HG02571 (cell line): ENCODE data around the gene PRSS16.
"Not testable (repeated sequence)": the region's sequence is repeated elsewhere in the genome, so short reads cannot be mapped to it uniquely, and the experiment has no call there.

Experiments
- ATAC-seq: cut with Tn5 transposase; IDR thresholded peaks from one replicate; pipeline ENCODE4 v1.9.1; 2021; ENCODE audit warnings: mild to moderate bottlenecking, moderate library complexity; ENCODE audit not compliant: unreplicated experiment

The PRSS16 gene

GRCh38 chr6:27242589-27243265 is 4.8 kb upstream of the PRSS16 start:
- no peak for ATAC-seq

GRCh38 chr6:27248783-27249182 is 1.3 kb downstream of the PRSS16 start:
- no peak for ATAC-seq

- ATAC-seq: no peak
Measured at GRCh38 chr6:27250277-27251111, 3.0 kb downstream of the PRSS16 start.

GRCh38 chr6:27251112-27251605 is 3.7 kb downstream of the PRSS16 start:
- ATAC-seq: peak; percentile 71

GRCh38 chr6:27251606-27252251 is 4.2 kb downstream of the PRSS16 start:
- ATAC-seq: peak; percentile 71

- ATAC-seq: no peak
Measured at GRCh38 chr6:27254566-27254965, 7.1 kb downstream of the PRSS16 start.

- ATAC-seq: no peak
Measured at GRCh38 chr6:27255866-27256265, 8.4 kb downstream of the PRSS16 start.

GRCh38 chr6:27260369-27260768 is 12.9 kb downstream of the PRSS16 start:
- no peak for ATAC-seq

GRCh38 chr6:27260836-27261375 is 13.4 kb downstream of the PRSS16 start:
- no peak for ATAC-seq

GRCh38 chr6:27263886-27264285 is 16.4 kb downstream of the PRSS16 start:
- no peak for ATAC-seq

- ATAC-seq: not testable (repeated sequence)
Measured at GRCh38 chr6:27267003-27267402, 19.5 kb downstream of the PRSS16 start.

- ATAC-seq: no peak
Measured at GRCh38 chr6:27267857-27268434, 20.4 kb downstream of the PRSS16 start.

- no peak for ATAC-seq
Measured at GRCh38 chr6:27268803-27269202, 21.3 kb downstream of the PRSS16 start.

GRCh38 chr6:27273783-27274182 is 26.3 kb downstream of the PRSS16 start:
- no peak for ATAC-seq

GRCh38 chr6:27275025-27275956 is 27.8 kb downstream of the PRSS16 start:
- no peak for ATAC-seq

- no peak for ATAC-seq
Measured at GRCh38 chr6:27279513-27280063, 32.1 kb downstream of the PRSS16 start.

GRCh38 chr6:27280064-27280539 is 32.6 kb downstream of the PRSS16 start:
- no peak for ATAC-seq

- no peak for ATAC-seq
Measured at GRCh38 chr6:27280540-27281000, 33.1 kb downstream of the PRSS16 start.

GRCh38 chr6:27281105-27281539 is 33.6 kb downstream of the PRSS16 start:
- no peak for ATAC-seq
